HG02678 (cell line): ENCODE results near the gene GPC6.
"Not testable (repeated sequence)": the region's sequence is repeated elsewhere in the genome, so short reads cannot be mapped to it uniquely, and the experiment has no call there.

Experiments
- ATAC-seq: cut with Tn5 transposase; IDR thresholded peaks from one replicate; pipeline ENCODE4 v1.9.1; 2021; ENCODE audit warnings: mild to moderate bottlenecking, moderate library complexity; ENCODE audit not compliant: unreplicated experiment

The GPC6 gene

DNA sequence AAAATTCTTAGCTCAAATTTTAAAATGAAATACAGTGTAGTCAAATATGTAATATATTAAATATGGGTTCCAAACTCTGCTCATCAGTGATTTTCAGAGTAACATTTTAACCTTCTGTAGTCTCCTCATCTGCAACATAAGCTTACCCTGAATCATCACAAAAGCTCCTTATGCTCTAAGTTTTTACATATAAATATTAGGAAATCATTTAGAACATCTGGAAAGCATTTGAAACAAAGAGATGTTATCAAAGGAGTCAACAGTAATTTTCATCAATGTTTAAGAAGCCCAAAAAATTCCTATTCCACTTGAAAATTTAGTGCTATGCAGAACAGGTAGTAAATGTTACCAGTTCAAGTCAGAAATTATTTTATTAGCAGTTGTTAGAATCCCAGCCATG is 1028.1 kb downstream of the GPC6 start:
- no peak for ATAC-seq

DNA sequence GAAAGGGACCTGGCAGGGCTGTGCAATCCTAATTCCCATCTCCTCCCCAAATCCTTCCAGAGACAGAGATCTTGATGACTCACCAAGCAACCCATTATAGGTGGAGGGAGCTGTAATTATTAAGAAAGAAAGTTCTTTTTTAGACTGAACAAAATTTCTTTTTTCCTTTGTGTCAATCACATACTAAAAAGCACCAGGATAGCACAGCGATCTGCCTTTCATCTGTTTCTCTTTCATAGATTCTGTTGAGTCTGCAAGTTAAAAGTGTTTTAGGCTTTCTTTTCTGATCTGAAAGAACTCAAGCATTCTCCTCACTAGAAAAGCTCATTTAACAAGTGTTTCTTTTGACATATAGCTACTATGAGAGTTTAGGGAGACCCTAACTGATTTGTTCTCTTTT is 1030.1 kb downstream of the GPC6 start:
- no peak for ATAC-seq

DNA sequence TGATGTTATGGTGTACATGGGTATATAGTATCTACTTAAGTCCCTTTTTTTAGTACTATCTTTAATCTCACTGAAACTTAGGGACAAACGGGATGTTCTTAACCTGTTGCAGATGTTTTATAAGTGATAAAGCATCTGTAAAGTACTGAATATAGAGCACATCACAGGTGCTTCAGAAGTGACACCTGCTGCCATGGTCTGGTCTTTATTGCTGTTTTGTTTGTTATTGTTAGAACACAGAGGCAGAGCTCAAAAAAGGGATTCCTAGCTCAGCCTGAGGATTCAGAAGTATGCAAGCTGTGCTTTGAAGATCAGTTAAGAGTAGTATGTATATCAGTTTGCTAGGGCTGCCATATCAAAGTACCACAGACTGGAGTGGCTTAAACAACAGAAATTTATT is 1033.4 kb downstream of the GPC6 start:
- no peak for ATAC-seq

DNA sequence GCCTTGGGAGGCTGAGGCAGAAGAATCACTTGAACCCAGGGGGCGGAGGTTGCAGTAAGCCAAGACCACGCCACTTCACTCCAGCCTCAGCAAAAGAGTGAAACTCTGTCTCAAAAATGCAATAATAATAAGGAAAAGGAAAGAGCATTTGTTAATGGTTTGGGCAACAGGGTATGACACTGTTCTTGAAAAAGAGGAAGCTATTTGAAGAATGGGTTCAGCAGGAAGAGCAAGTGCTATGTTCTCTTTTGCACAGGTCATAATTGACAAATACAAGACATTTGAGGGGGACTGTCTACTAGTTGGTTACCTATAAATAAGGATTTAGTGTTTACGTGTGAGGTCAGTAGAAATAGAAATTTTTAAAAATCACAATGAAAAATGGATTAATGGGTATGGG is 1034.6 kb downstream of the GPC6 start:
- no peak for ATAC-seq

DNA sequence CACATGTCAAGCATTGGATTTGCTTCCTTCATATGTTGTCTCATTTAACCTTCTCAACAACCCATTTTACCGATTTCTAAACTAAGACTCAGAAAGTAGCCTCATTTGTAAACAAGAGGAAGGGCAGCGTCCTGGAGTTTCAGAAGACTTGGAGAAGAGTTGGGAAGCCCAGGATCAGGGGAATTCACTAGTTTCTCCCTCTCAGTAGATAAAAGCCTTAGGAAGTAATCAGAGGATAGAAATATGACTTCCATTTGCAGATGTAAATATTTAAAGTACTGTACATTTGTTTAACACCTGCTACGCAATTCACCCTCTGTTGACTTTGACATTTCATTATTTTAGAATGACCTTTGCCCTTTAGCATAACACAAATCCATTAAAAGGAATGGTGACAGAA is 1036.4 kb downstream of the GPC6 start:
- ATAC-seq, result no peak

DNA sequence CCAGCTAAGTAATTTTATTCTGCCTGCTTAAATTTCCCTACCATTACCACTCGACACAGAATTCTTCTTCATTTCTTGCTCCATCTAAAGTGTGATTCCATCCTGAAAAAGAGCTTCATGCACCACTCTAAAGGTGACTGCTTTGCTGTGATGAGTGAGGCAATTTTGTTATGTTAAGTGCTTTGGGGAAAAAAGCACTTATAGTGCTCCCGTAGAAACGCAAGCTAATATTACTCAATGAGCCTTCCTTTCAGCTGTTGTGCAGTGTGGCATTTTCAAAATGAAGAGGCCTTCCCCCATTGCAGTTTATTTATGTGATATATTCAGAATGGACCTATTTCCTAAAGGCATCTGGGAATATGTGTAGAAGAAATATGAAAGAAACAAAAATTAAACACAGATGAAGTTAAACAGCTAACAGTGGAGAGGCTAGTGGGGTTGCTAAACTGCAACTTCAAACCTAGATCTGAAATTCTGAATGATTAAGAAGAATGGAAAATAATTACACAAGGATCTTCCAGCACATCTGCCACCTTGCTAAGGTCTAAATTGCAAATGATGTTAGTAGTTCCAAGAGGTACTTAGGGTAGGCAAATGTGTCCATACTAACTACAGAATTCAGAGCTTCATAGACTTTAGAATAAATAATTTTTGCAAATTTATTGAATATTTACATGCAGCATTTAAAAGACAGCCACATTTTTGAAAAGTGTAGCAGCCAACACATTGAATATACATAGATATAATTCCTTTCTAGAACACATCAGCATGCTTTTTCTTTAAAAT is 1041.2 kb downstream of the GPC6 start:
- ATAC-seq, result no peak

DNA sequence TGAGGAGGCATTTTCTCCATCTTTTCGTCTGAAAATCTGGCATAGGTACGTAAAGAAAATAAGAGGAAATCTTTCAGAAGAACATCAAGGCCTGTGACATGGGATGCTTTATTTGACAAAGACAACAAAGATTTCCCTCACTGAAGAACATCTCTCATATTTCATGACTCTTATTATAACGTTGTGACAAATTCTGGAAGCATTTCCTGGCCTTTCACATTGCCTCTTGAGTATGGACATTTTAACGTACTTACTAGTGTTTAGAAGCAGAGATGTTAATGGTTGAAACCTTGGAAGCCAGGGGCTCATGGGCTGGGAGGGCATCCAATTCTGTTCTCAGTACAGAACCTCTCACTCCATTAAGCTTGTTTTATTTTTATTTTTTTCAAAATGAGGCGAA is 1042.1 kb downstream of the GPC6 start:
- ATAC-seq, result no peak

DNA sequence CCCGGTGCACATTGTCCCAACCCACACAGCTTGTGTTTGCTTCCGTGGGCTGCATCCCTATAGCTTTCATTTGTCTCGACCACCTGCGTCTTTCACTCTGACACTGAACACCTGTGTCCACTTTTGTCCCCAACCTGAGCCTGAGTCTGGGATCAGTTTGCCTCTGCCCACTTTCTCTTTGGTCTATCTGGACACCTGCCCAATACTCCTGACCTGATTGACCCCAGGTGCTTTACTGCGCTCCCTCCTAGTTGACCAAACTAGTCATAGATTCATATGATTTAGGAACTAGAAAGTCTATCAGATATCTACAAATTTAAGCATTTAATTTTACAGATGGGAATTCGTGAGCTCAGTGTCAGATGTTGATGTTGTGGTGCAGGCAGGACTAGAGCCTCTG is 1043.0 kb downstream of the GPC6 start:
- no peak for ATAC-seq

DNA sequence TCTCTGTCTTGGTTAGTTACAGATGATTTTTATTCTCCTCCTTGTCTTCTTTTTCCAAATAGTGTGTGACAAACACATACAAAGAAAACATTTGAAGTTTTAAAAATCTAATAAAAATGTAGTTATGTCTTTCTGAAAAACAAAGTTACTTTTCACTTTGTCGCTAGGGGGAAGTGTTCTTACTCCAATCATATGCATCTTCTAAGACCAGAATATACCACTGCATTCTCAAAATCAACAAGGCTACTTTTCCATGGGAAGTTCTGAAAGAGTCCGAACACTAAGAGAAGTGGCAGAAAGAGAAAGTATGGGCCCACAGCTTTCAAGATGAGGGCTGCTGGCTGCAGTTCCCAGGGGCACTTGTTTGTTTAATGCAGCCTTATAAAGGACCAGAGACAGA is 1043.9 kb downstream of the GPC6 start:
- ATAC-seq, result no peak

DNA sequence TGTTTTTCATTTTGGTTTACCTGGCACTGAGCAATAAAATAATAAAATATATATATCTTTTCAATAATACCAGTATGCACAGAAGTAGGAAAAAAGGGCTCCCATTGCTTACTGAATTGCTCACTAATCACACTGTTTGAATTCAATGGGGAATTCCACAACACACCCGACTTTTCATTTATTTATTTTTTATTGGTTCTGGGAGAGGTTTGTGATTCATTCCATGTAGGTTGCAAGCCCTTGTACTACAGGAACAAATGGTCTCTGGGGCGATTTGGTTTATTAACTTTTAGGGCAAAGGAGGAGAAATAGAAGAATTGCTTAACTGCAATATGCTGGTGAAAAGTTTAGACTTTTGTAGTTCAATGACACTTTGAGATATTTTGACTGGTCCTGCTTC is 1045.4 kb downstream of the GPC6 start:
- no peak for ATAC-seq

DNA sequence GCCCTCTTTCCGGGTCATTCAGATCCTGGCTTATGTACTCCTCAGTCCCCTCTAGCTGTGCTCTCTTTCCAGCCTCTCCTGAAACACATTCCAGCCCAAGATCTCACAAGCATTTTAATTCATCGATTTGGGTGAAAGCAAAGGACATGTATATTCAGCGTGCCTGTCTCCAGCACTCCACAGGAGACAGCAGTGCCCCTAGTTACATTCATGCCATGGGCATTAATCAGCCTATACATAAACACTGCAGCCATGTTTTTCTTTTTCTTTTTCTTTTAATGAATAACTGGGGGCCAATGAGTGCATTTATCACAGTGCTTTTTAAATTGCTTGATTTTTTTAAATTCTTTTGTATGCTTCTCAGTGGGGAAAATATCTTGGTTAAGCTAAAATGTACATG is 1053.7 kb downstream of the GPC6 start:
- no peak for ATAC-seq

DNA sequence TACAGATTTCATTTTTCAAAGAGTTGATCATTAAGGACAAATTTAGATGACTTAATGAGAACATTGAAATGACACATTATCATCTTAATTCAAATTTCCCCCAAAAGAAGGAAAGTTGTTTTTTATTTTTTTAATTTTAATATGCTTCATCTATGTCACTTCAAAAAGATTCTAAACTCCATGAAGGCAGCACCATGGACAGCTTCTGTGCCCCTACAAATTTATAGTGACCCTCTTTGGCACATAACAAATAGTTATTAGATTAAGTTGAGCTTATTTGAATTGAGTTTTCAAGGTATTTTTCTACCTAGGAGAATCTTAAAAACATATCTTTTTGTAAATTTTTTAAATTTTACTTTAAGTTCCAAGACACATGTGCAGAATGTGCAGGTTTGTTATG is 1054.2 kb downstream of the GPC6 start:
- no peak for ATAC-seq

DNA sequence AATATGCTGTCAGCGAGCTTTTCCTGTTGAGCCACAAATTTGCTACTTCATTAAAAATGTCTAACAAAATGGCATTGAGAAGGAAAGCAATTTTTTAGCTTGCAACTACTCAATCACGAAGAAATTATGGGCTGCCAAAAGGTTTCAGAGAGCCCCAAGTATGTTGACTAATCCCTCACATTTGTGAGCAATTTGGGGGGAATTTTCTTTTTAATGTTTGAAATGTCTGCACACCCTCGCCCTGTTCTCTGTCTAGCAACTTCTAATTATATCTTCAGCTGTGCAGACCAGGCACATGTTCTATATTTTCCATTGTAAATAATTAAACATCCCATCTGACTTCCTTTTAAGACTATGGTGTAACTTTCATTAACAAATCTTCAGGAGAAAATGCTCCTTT is 1060.0 kb downstream of the GPC6 start:
- no peak for ATAC-seq

DNA sequence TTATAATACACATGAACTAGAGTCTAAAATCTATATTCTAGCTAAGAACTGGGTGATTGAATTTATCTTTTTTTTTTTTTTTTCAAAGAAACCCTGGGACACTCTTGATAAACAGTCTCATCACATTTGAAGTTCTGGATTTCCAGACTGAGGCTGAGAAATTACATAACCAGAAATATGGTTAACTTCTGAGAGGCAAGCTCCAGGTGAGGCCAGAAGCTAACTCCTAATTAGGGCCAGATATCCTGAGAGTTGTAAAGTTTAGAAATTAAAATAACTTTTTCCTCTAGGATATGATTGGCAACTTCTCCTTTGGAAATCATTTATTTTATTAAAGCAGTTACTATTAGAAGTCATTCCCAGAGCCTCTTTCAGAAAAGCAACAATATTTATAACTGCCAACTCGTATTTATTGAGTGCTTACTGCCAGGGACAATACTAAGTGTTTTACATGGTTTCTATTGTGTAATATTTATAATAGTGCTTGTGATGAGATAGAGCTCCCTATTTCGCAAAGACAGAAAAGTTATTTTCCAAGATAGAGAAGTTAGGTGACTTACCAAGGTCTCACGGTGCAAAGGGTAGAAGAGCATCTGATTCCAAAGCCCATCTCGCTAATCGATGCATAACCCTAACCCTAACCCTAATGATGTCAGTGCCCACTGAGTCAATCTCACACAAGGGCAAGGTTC is 1065.2 kb downstream of the GPC6 start:
- ATAC-seq, result no peak

DNA sequence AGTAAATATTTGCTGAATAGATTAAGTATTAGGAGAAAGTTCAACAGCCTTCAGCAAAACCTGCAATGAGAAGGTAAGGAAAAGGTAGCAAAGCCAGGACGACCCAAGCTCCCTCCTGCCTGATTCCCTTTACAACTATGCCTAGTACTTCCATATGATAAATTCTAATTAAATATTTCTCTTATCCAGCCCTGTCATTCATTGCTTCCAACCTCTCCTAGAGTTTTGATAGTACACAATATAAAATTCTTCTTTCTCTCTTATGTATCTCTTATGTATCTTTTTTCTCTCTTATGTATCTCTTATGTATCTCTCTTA is 1065.7 kb downstream of the GPC6 start:
- ATAC-seq, result no peak

DNA sequence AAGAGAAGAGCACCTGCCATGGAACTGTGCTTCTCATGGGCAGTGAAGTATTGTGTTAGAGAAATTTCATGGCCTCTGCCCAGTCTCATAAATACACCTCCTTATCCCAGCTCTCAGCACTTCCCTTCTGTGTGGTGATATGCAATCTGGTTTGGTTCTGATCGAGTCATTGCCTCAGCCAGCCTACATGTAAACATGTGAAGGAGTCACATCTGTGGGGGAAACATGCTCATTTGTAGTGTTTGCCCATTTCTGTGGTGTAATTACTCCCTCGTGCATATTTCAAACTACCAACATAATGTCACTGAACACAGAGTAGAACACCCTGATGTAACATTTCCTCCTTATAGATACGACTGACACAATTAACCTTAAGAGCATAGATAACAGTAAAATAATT is 1069.9 kb downstream of the GPC6 start:
- ATAC-seq, result no peak

DNA sequence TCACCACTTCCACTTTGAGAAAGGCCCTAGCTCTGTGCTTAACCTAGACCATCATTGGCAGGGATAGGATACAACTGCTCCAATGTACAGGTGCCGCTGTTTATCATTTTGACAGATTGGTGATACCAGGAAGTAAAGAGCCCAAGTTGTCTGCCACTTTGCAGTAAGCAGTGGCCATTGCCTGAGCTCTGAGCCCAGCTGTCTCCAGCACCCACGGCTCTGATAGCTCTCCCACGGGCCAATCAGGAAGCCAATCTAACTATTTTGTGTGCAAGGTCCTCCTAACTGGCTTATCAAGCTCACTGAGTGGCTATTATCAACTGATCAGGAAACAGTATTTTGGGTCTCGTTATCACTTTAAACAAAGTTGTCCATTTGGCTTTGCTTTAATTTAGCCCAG is 1071.7 kb downstream of the GPC6 start:
- ATAC-seq, result no peak

DNA sequence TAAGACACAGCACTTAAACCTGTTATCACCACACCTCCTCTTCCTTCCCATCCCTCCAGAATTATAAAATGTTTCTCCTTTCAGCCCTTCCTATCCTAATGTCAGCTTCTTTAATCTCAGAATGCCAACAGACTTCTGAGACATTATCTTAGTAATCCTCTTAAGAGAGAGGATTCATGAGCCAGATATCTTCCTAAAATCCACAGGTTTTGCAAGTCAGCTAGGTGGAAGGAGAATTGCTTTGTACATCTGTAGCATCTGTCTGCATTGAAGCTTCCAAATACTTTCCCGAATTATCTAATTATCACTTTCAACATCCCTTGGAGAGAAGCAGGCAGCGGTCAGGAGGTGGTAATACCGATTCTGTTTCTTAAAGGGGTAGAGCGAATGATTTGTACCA is 1073.8 kb downstream of the GPC6 start:
- ATAC-seq, result no peak

DNA sequence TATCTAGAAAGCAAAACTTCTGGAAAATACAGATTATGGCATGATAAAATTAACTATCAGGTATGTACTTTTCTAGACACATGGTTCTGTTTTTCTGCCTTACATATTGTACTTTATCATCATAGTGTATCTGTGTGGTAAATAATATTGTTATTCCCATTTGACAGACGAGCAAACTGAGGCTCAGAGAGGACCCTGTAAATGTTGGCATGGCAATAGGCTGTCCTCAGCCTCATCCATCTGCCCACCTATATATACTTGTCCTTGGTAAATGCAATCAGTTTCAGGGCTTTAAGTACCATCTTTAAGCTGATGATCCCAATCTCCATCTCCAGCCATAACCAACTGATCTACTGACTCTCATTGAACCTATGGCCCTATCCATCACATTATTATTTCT is 1074.9 kb downstream of the GPC6 start:
- ATAC-seq, result no peak

DNA sequence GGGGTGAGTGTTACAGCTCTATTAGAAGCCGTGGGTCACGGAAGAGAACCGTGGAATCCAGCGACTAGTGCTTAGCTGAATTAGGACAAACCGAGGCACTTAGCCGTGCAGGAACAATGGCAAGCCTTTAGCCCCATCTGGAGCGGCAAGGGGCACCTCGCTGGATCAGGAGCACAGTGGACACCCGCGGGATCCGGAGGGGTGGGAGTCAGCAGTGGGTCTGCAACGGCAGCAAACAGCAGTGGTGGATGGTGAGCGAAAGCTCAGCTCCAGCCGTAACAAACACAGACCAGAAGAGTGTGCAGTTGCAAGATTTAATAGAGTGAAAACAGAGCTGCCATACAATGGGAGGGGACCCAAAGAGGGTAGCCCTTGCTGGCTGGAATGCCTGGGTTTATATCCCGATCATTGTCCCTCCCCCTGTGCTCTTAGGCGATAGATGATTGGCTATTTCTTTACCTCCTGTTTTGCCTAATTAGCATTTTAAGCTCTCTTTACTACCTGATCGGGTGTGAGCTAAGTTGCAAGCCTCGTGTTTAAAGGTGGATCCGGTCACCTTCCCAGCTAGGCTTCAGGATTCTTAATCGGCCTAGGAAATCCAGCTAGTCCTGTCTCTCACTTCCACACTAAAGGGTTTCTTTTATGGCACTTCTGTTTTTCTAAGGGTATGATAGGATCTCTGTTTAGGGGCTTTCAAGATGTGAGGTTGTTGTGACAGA is 1076.4 kb downstream of the GPC6 start:
- ATAC-seq, result not testable (repeated sequence)

DNA sequence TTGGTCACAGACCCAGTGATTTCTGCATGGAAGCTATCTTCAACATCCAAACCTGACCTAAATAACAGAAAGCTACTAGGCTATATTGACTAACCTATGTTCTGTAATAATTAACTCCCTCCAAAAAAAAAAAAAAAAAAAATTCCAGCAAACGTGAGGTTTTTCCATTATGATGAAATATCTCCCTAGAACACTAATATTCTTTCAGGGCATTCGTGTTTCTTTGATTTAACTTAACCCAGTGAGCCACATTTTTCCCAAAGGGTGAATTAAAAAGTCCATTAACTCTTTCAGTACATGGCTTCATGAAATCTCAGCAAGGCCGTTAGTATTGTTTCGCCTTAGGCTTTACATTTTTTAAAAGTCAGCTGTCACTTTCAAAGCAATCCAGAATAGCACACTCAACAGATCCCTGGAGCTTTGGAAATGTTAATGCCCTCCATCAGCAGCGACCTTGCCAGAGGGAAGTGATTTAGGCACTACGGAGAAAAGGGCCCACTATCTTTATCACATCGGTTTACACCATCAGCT is 1077.1 kb downstream of the GPC6 start:
- no peak for ATAC-seq

DNA sequence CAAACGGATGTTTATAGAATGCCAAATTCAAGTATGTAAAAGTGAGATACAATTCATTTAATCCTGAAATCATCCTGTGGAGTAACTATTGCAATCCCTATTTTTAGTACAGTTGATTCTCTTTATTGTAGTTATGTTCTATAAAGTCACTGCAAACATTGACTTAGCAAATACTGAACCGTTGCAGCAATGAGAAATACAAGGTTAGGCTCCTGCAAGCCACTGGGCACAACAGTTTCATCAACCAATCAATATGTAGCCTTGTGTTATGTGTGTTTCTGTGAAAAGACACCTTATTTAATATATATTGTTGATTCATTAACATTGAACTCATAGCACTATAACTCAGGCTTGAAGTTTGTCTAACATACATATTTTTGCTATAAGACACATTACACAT is 1078.4 kb downstream of the GPC6 start:
- ATAC-seq, result no peak
